Suprapubic skin (tissue), 4 donors: ENCODE data around the gene KLC3. TPM values are rescaled to one million over a fixed set of nuclear protein-coding genes. Genes with fewer than 3 reads are reported as not detected.
"Not testable (repeated sequence)": the region's sequence is repeated elsewhere in the genome, so short reads cannot be mapped to it uniquely, and the experiment has no call there.

Experiments used
- DNase-seq, 2 donors: peaks; one replicate each; pipeline ENCODE4 v3.0.0-alpha.2; 2019; ENCODE audit warnings: low spot score in 2 of 2
- H3K27ac ChIP-seq: fragments of 200-600 bp; sonication (generic); one replicate; pipeline ENCODE4 v1.5.1; 2019
- H3K27me3 ChIP-seq: fragments of 200-600 bp; sonication (generic); one replicate; pipeline ENCODE4 v1.5.1; 2019
- H3K36me3 ChIP-seq: fragments of 200-600 bp; sonication (generic); one replicate; pipeline ENCODE4 v1.5.1; 2019
- H3K4me1 ChIP-seq: fragments of 200-600 bp; sonication (generic); one replicate; pipeline ENCODE4 v1.5.1; 2019
- H3K4me3 ChIP-seq: fragments of 200-600 bp; sonication (generic); one replicate; pipeline ENCODE4 v1.5.1; 2019; ENCODE audit warnings: mild to moderate bottlenecking
- H3K9me3 ChIP-seq: fragments of 200-600 bp; sonication (generic); one replicate; pipeline ENCODE4 v1.5.1; 2019
- EP300 ChIP-seq: sonication (generic); formaldehyde crosslinking; IDR thresholded peaks from one replicate; pipeline ENCODE4 v1.6.1; 2017; ENCODE audit warnings: antibody characterized with exemption
- POLR2A ChIP-seq, 2 donors: fragments of 450-650 bp; IDR thresholded peaks; one replicate each; pipeline ENCODE4 v1.6.1; 2017; ENCODE audit warnings: antibody characterized with exemption in 2 of 2, mild to moderate bottlenecking in 2 of 2, moderate library complexity in 2 of 2
- POLR2AphosphoS5 ChIP-seq, 3 donors: sonication (generic); formaldehyde crosslinking; IDR thresholded peaks; one replicate each; pipeline ENCODE4 v1.6.1; 2017; ENCODE audit warnings: antibody characterized with exemption in 3 of 3
- WGBS: methylation state at CpG from one replicate; pipeline ENCODE4 v1.1.5; 2018; 5-methylcytosine and 5-hydroxymethylcytosine counted together
- total RNA-seq, 4 donors: library from RNA; depleted of rRNA; stranded (reverse); fragments of >200 nt; gene quantifications; one replicate each; pipeline ENCODE4 v1.1.0, GENCODE V29; 2016
- TF ChIP-seq, protein P1 (sequence below), 2 donors: fragments of 200-600 bp in 1 of 2; fragments of 450-650 bp in 1 of 2; sonication (generic) in 1 of 2; IDR thresholded peaks; one replicate each; pipeline ENCODE4 v1.5.1; 2016 to 2019; ENCODE audit warnings: antibody characterized with exemption in 2 of 2, mild to moderate bottlenecking in 1 of 2, moderate library complexity in 1 of 2

KLC3 gene
- total RNA-seq, 4 donors from 2014 or later = 73.4 to 132 (median 109) TPM

DNA sequence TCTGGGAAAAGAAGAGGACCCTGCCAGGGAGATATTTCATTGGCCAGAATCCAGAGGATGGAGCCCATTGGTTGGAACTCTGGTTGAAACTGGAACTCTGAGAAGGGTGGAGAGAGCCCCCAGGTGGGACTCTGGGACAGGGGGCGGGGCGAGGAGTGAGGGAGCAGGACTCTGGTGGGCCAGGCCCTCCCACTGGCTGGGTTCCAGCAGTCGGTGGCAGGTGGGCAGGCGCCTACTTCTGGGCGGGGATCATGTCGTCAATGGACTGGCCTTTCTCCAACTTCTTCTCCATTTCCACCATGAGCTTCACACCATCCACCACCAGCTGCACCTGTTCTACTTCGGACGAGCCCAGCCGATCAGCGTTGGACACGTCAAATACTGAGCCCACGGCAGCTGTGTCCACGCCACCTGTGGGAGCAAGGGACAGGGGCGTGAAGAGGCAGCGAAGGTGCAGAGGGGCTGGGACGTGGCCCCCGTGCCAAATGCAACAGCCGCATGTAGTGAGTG, 34.0 kb upstream of the KLC3 start:
- Histone ChIP-seq H3K27me3 (no peaks in the 10 kb centered on the region), H3K4me3 (no peak overlapping the region), H3K4me1 (peaks cover 17% of the 10 kb centered on the region), H3K9me3 (no peaks in the 10 kb centered on the region), H3K27ac (no peak overlapping the region), H3K36me3 (peaks cover 14% of the 10 kb centered on the region)
- DNase-seq = no peak
- WGBS = 54% methylated on average over 18 of the region's 18 CpGs
- TF ChIP-seq, protein P1, sequence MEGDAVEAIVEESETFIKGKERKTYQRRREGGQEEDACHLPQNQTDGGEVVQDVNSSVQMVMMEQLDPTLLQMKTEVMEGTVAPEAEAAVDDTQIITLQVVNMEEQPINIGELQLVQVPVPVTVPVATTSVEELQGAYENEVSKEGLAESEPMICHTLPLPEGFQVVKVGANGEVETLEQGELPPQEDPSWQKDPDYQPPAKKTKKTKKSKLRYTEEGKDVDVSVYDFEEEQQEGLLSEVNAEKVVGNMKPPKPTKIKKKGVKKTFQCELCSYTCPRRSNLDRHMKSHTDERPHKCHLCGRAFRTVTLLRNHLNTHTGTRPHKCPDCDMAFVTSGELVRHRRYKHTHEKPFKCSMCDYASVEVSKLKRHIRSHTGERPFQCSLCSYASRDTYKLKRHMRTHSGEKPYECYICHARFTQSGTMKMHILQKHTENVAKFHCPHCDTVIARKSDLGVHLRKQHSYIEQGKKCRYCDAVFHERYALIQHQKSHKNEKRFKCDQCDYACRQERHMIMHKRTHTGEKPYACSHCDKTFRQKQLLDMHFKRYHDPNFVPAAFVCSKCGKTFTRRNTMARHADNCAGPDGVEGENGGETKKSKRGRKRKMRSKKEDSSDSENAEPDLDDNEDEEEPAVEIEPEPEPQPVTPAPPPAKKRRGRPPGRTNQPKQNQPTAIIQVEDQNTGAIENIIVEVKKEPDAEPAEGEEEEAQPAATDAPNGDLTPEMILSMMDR (IDR thresholded peaks at IDR 0.05) = no peak
- TF ChIP-seq POLR2AphosphoS5 (IDR thresholded peaks at IDR 0.05) (no peak), POLR2A (IDR thresholded peaks at IDR 0.05) (no peak), EP300 (no peak)

DNA sequence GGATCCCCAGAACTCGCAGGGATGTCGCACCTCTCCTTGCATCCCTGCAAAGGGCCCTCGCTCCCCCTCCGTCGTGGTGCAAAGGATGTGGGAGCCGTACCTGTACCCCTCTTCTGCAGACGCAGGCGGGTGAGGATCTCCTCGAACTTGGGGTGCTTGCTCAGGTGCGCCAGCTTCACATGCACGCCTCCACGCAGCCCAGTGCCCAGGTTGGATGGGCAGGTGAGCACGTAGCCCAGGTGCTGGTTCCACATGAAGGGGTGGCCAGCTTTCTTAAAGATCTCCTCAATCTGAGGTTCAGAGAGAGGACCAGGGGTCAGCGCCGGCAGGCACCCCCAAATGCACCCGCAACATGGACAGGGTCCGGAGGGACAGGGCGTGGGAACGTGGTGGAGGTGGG, 33.2 kb upstream of the KLC3 start:
- Histone ChIP-seq H3K27me3 (no peaks in the 10 kb centered on the region), H3K4me3 (no peak overlapping the region), H3K36me3 (peaks cover 8% of the 10 kb centered on the region), H3K27ac (no peak overlapping the region), H3K9me3 (no peaks in the 10 kb centered on the region), H3K4me1 (peaks cover 17% of the 10 kb centered on the region)
- TF ChIP-seq EP300 (no peak), POLR2AphosphoS5 (IDR thresholded peaks at IDR 0.05) (no peak), POLR2A (IDR thresholded peaks at IDR 0.05) (no peak)
- TF ChIP-seq, protein P1 (IDR thresholded peaks at IDR 0.05) = no peak
- WGBS = 95% methylated on average over 11 of the region's 19 CpGs
- DNase-seq = no peak

DNA sequence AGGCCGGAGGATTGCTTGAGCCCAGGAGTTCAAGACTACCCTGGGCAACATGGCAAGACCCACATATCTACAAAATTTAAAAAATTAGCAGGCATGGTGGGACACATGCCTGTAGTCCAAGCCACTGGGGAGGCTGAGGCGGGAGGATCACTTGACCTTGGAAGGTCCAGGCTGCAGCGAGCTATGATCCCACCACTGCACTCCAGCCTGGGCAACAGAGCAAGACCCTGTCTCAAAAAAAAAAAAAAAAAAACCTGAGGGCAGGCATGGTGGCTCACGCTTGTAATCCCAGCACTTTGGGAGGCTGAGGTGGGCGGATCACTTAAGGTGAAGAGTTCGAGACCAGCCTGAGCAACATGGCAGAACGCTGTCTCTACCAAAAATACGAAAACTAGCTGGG, 31.2 kb upstream of the KLC3 start:
- not testable (repeated sequence) for DNase-seq
- 91% methylated on average over 8 of the region's 8 CpGs for WGBS

DNA sequence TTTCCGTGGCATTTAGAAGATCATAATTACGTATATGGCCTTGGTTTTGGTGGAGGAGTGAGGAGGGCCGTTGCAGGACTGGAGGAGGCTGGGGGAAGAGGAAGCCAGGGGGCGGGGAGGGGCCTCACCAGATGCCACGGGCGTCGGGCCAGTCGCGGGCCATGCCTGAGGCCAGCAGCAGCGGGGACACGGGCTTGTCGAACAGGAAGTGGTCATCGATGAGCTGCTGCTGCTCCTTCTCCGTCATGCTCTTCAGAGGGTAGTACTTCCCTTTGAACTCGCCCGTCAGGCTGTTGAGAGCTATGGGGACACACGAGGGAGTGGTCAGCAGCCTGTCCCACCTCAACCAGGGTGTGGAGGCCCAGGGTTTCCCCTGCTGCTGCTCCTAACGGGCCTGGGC, 28.9 kb upstream of the KLC3 start:
- TF ChIP-seq, protein P1 (IDR thresholded peaks at IDR 0.05) = no peak
- TF ChIP-seq POLR2AphosphoS5 (IDR thresholded peaks at IDR 0.05) (no peak), EP300 (no peak), POLR2A (IDR thresholded peaks at IDR 0.05) (no peak)
- 46% methylated on average over 8 of the region's 18 CpGs for WGBS
- Histone ChIP-seq H3K27ac (no peak overlapping the region), H3K36me3 (no peaks in the 10 kb centered on the region), H3K4me3 (no peak overlapping the region), H3K27me3 (peaks cover 18% of the 10 kb centered on the region), H3K9me3 (no peaks in the 10 kb centered on the region), H3K4me1 (peaks cover 4% of the 10 kb centered on the region)
- no peak for DNase-seq

More for the DNA sequence above, 31.2 kb upstream of the KLC3 start:
- H3K36me3 ChIP-seq, H3K4me3 ChIP-seq, H3K27ac ChIP-seq, H3K9me3 ChIP-seq, H3K27me3 ChIP-seq: not testable (repeated sequence)
- H3K4me1 ChIP-seq = peaks cover 17% of the 10 kb centered on the region

DNA sequence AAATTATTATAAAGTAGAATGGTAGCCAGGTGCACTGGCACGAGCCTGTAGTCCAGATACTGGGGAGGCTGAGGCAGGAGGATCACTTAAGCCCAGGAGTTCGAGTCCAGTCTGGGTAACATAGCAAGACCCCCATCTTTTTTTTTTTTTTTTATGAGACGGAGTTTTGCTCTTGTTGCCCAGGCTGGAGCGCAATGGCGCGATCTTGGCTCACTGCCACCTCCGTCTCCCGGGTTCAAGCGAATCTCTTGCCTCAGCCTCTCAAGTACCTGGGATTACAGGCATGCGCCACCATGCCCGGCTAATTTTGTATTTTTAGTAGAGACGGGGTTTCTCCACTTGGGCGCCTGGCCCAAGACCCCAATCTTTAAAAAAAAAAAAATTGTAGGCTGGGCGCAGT, 28.3 kb upstream of the KLC3 start:
- not testable (repeated sequence) for H3K4me1 ChIP-seq, H3K9me3 ChIP-seq, H3K4me3 ChIP-seq, DNase-seq, H3K36me3 ChIP-seq, H3K27ac ChIP-seq
- H3K27me3 ChIP-seq = peaks cover 18% of the 10 kb centered on the region
- 86% methylated on average over 14 of the region's 14 CpGs for WGBS

DNA sequence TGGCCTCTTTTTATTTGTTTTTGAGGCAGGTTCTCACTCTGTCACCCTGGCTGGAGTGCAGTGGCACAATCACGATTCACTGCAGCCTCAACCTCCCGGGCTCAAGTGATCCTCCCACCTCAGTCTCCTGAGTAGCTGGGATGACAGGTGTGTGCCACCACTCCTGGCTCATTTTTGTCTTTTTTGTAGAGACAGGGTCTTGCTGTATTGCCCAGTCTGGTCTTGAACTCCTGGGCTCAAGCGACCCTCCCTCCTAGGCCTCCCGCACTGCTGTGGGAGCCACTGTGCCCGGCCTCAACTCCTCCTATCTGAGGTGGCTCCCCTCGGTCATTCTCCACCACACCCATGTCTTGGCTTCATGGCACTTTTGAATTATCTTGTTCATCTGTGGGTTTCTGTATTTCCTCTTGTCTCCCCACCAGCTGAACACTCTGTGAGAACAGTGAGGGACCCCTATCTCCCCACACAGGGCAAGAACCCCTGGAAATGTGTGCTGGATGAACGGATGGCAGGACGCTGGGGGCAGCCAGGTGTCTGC, 25.8 kb upstream of the KLC3 start:
- Histone ChIP-seq H3K27me3 (peaks cover 31% of the 10 kb centered on the region), H3K4me1 (no peaks in the 10 kb centered on the region), H3K4me3 (no peak overlapping the region), H3K27ac (no peak overlapping the region), H3K36me3 (no peaks in the 10 kb centered on the region), H3K9me3 (no peaks in the 10 kb centered on the region)
- WGBS = 80% methylated on average over 8 of the region's 8 CpGs
- TF ChIP-seq POLR2AphosphoS5 (IDR thresholded peaks at IDR 0.05) (no peak), EP300 (no peak), POLR2A (IDR thresholded peaks at IDR 0.05) (no peak)
- TF ChIP-seq, protein P1 (IDR thresholded peaks at IDR 0.05) = no peak
- no peak for DNase-seq
